ENCODE measurements around the gene TUBG2.

Gene TUBG2

GRCh38 chr17:42676424-42677011, 17.4 kb downstream of the TUBG2 start, which contains the start of gene PLEKHH3:
Gene PLEKHH3, minus strand, starts transcription at chr17:42676994. Its CDS starts 431 bp downstream, at chr17:42676563.
- no peak for DNase-seq (ENCODE audit: low read depth in 2 of 2, low spot score in 1 of 2)

DNA sequence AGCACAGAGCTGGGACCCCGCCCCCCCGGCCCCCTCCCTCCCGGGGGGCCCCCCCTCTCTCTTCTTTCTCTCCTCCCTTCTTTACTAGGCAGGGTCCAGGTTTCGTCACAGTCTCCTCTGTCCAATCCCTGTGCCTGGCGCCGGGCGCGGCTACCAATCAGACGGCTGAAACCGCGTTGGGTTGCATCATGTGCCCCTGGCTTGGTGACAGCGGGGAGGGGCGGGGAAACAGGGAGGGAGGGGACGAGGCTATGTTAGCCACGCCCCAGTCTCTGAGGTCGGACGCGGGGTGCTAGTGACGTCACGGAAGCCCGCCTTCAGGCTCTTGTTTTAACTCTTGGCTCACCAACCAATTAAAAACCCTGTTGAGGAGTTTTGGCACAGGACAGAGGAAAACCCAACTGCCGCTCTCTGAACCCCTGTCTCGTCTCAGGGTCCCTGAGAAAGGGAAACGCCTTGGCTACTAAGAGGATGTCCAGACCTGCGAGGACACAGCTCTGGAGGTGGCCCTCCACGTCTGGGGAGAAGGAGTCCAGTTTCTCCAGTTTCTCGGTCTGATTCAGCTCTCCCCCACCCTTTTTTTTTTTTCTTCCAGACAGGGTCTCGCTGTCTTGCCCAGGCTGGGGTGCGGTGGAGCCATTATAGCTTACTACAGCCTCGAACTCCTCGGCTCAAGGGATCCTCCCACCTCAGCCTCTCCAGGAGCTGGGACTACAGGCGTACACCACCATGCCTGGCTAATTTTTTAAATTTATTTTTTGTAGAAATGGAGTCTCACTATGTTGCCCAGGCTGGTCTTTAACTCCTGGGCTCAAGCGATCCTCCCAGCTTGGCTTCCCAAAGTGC, 18.2 kb downstream of the TUBG2 start:
- peak; percentile 96 to 97 for DNase-seq (ENCODE audit: low read depth in 2 of 2, low spot score in 1 of 2)

DNA sequence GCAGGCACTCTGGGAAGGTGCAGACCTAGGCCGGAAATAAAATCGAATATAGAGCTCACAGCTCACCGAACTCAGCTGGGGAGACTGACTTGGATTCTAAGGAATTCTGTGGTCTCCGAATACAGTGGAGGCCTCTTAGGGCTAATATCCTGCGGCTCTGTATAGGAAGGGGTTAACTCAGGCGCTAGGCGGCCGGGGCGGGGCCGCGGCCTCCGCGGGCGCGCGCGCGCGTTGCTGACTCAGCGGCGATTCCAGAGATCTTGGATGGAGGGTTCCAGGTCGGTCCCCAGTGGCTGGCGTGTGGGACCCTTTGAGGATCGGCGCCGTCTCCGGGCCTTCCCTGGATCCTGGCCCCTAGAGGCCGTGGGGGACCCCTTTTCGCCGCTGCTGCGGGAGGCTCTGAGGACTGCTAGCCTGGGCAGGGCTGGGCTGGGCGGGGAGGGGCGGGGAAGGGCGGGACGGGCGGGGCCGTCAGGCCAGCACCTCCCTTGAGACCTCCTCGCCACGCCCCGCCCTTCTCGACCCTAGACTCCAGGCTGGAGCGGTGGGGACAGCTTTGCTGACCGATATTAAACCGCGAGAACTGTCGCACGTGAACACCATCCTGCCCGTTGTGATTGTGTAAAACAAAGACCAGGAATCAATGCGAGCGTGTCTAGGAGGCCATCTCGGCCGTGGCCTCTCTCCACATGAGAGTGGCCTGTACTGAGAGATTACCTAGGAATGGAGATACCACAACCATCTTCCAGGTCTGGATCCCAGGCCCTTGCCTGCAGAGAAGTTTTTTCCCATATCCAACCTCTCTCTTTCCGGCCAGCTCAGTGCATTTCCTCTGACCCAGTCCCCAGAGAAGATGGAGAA, 19.1 kb downstream of the TUBG2 start:
- peak in 1 of 2 donors; percentile 45 for DNase-seq (ENCODE audit: low read depth in 2 of 2, low spot score in 1 of 2)

DNA sequence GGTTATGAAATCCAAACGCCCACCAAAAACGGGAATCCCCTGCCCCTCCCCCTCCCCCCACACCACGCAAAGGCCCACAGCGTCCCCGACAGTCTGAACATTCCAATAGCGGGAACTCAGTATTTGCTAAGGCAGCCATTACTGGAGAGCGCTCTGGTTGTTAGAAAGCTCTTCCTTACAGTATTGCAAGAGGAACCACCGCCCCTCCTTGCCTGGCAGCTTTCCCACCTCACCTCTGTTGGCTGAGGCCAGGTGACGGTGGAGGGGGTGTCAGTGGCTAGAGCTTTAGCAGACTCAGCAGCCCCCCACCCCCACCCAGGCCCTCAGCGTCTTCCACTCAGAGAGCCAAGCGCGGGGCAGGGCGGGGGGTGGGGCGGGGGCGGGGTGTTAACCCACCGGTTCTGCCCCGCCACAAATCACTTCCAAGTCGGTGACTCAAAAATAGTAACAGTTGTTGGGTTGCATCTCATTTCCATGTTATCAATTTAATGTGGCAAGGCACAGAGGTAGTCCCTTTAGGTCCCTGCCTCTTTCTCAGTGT, 19.9 kb downstream of the TUBG2 start:
- no peak for DNase-seq (ENCODE audit: low read depth in 2 of 2, low spot score in 1 of 2)

DNA sequence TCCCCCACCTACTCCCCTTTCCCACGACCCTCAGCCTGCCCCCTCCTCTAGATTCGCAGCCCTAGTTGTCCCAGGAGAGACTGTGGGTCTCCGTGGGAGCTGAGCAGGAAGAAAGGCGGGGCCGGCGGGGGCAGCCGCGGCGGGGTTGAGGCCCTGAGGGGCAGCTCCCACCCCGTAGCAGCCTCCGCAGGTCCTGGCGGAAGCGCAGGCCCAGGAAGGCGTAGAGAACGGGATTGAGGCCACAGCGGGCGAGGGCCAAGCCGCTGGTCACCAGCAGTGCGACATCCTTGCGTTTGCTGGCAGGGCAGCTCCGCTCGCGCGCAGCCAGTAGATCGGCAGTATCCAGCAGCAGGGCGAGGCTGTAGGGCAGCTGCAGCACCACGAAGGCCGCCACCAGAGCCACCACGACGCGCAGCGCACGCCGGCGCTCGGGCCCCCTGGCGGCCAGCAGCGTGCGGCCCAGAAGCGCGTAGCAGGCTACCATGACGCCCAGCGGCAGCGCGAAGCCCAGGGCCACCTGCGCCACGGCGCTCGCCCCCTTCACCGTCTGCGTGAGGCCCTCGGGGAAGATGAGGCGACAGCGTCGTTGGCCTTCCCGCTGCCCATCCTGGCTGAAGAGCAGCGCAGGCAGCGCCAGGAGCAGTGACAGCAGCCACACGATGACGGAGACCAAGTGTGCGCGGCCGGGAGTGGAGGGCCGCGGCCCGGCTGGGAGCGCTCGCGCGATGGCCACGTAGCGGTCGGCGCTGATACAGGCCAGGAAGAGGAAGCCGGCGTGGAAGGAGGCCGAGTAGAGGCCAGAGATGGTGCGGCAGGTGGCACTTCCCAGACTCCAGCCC, 20.6 kb downstream of the TUBG2 start:
- peak in 1 of 2 donors; percentile 41 for DNase-seq (ENCODE audit: low read depth in 2 of 2, low spot score in 1 of 2)

DNA sequence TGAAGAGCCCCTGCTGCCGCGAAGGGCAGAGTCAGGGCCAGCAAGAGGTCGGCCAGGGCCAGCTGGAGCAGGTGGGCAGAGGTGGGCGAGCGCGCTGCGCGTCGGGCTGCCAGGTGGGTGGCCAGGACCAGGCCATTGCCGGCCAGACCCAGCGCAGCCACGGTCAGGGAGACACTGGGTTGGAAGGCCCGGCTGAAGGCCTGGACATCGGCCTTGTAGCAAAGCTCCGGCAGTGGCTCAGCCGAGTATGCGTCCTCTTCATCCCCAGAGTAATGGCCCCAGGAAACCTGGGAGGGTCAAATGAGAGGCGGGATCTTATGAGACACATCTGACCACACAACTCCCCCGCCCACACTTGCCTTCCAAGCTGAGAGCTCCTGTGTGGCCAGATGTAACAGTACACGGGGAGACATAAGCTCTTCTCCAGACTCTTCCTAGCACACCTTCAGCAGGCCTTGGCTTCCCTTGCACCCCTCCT, 21.3 kb downstream of the TUBG2 start:
- DNase-seq (ENCODE audit: low read depth in 2 of 2, low spot score in 1 of 2) = no peak

DNA sequence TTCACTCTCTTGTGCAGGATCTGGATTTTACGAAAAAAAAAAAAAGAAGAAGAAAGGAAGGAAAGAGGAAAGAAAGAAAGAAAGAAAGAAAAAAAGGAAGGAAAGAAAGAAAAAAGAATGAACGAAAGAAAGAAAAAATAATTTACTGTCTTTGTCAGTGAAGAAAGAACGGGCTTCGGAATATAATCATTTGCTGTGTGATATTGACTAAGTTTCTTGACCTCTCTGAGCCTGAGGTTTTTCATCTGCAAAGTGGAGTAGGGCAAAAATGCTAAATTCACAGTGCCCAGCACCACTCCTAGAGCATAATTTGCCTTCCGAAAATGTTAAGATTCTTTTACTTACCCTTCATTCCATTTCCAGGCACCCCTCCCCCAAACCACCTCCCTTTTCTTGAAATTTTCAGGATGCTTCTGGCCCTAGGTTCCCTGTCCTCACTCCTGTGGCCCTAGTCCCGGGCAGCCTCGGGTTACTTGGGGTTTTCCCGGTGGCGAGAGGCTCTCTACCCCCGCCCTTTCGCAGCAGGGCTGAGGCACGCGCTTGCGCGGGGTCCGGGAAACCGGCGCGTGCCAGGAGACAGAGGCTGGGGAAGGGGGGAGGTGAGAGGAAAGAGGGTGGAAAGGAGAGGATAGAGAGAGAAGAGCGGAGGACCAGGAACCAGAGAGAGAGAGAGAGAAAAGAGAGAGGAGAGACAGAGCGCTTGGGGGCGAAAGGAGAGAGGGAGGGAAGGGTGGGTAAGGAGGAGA, 23.1 kb downstream of the TUBG2 start, which contains the start of gene CNTNAP1:
Gene CNTNAP1 (plus strand): TSS at position 556 of the 746 bp plus-strand sequence. CDS start 299 bp downstream, outside the sequence.
- DNase-seq (ENCODE audit: low read depth in 2 of 2, low spot score in 1 of 2) = no peak

DNA sequence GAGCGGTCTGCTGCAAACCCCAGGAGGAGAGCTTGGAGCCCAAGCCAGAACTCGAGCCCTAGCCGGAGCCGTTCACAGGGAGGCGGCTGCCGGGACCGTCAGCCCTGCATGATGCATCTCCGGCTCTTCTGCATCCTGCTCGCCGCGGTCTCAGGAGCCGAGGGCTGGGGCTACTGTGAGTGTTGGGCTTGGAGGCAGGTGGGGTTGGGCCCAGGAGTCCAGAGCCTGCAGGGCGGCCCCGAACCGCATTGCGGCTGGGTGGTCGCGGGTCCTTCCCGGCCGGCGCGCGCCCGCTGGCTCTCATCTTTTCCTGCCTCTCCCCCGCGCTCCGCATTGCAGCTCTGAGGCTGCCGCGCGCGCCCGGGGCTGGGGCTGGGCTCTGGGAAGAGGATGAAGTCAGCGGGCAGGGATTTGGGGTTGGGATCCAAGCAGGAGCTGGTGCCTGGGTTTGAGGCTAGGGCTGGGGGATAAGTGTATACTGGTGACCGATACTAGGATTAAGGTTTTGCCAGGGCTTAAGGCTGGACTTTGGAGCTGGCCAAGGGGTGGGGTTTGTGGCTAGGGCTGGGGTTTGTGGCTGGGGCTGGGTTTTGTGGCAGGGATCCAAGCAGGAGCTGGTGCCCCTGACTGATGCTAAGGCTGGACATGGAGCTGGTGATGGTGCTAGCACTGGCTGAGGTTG, 23.8 kb downstream of the TUBG2 start:
- no peak for DNase-seq (ENCODE audit: low read depth in 2 of 2, low spot score in 1 of 2)

DNA sequence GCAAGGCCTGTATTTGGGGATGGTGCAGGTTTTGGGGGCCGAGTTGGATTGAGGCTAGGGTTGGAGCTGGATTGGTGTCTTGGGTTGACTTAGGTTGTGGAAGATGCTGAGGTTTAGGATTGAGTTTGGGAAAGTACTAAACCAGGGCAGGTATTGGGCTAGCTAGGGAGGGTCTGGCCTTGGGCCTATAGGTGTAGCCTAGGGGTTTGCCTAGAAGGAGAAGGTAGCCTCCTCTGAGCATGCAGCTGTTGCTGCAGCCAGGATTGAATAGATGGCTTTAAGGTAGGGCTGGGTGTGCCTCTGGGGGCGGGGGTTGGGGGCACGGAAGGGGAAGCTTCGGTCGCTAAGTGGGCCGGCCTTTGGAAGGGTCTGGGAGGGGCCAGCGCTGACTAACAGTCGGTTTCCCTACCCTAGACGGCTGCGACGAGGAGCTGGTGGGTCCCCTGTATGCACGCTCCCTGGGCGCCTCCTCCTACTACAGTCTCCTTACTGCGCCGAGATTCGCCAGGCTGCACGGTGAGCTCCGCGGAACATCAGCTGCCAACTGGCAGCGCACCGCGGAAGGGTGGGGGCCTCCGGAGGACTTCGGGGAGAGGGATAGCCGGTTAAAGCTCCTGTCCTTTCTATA, 24.4 kb downstream of the TUBG2 start:
- no peak for DNase-seq (ENCODE audit: low read depth in 2 of 2, low spot score in 1 of 2)

GRCh38 chr17:42684929-42685556, 26.0 kb downstream of the TUBG2 start:
- no peak for DNase-seq (ENCODE audit: low read depth in 2 of 2, low spot score in 1 of 2)

DNA sequence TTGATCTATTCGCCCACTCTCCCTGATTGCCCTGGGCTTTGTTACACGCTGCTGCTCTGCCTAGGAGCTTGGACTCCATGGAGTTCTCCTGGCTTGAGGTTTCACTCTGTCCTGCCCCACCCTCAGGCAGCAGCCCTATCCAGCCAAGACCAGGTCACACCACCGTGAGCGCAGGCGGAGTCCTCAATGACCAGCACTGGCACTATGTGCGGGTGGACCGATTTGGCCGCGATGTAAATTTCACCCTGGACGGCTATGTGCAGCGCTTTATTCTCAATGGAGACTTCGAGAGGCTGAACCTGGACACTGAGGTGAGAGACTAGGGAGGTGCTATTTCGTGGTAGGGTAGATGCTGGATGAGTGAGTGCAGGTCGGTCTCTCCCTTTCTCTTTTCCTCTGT, 26.7 kb downstream of the TUBG2 start:
- DNase-seq (ENCODE audit: low read depth in 2 of 2, low spot score in 1 of 2) = no peak

DNA sequence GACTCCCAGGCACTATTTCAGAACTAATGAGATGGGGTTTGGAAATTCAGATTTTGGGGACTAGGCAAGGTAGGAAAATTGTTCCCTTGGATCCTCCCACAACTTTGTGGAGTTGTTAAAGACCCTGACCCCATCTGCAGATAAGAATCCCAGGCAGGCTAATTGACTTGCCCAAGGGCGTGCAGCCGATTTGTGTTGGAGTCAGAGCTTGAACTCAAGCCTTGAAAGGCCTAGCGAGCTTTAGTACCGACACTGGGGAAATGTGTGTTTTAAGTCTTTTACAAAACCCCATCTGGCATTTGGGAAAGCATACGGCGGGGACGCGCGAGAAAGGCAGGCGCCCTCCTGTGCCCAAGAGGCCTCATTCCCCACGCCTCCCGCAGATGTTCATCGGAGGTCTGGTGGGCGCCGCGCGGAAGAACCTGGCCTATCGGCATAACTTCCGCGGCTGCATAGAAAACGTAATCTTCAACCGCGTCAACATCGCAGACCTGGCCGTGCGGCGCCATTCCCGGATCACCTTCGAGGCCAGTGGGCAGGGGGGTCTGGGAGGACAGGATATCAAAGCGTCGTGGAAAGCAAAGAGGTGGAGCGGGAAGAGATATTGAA, 27.5 kb downstream of the TUBG2 start:
- DNase-seq (ENCODE audit: low read depth in 2 of 2, low spot score in 1 of 2) = no peak

DNA sequence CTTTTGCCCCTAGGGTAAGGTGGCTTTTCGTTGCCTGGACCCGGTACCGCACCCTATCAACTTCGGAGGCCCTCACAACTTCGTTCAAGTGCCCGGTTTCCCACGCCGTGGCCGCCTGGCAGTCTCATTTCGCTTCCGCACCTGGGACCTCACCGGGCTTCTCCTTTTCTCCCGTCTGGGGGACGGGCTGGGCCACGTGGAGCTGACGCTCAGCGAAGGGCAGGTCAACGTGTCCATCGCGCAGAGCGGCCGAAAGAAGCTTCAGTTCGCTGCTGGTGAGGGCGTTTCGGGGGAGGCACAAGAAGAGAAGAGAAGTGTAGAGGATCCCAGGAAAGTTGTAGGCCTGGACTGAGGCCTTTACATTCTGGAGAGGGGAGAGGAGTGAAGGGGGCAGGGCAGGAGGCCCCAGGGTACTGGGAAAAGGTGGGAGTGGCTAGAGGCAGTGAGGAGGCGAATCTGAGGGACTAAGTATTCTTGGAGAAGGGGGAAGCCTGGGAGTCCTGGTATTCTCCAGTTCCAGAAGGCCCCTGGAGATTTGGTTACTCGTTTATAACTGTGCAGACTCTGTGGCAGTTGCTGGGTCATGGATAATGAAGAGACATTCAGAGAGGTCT, 28.7 kb downstream of the TUBG2 start:
- no peak for DNase-seq (ENCODE audit: low read depth in 2 of 2, low spot score in 1 of 2)

DNA sequence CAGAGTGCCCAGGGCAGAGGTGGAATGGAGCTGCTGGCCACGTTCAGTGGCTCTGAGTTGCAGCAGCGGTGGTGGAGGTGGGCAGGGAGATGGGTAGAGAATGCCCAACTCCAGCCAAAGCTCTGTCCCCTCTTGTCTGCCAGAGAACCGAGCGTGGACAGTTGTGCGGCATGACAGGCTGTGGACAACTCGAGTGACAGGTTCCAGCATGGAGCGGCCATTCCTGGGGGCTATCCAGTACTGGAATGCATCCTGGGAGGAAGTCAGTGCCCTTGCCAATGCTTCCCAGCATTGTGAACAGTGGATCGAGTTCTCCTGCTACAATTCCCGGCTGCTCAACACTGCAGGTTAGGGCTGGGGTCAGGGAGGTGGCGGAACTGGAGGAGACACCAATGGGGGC, 31.5 kb downstream of the TUBG2 start:
- no peak for DNase-seq (ENCODE audit: low read depth in 2 of 2, low spot score in 1 of 2)

DNA sequence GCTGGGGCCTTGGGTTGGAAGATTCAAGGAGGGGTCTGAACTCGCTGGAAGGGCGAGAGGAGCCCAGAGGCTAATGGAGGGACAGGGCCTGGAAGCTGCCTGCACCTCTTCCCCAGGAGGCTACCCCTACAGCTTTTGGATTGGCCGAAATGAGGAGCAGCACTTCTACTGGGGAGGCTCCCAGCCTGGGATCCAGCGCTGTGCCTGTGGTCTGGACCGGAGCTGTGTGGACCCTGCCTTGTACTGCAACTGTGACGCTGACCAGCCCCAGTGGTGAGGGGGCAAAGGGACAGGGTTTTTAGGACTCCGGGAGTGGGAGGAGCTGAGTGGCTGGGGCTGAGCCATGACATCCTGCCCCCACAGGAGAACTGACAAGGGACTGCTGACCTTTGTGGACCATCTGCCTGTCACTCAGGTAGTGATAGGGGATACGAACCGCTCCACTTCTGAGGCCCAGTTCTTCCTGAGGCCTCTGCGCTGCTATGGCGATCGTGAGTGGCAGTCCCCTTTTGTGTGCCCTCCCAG, 32.0 kb downstream of the TUBG2 start:
- DNase-seq (ENCODE audit: low read depth in 2 of 2, low spot score in 1 of 2) = no peak

GRCh38 chr17:42692489-42692888, 33.4 kb downstream of the TUBG2 start:
- DNase-seq (ENCODE audit: low read depth in 2 of 2, low spot score in 1 of 2) = no peak

GRCh38 chr17:42694524-42694923, 35.4 kb downstream of the TUBG2 start:
- DNase-seq (ENCODE audit: low read depth in 2 of 2, low spot score in 1 of 2) = no peak
